ENCODE measurements around the gene RAB11A. TPM values are rescaled to one million over a fixed set of nuclear protein-coding genes. Genes with fewer than 3 reads are reported as not detected.

Gene RAB11A
- total RNA-seq, 1 donor from 2014 or later: 151 TPM

DNA sequence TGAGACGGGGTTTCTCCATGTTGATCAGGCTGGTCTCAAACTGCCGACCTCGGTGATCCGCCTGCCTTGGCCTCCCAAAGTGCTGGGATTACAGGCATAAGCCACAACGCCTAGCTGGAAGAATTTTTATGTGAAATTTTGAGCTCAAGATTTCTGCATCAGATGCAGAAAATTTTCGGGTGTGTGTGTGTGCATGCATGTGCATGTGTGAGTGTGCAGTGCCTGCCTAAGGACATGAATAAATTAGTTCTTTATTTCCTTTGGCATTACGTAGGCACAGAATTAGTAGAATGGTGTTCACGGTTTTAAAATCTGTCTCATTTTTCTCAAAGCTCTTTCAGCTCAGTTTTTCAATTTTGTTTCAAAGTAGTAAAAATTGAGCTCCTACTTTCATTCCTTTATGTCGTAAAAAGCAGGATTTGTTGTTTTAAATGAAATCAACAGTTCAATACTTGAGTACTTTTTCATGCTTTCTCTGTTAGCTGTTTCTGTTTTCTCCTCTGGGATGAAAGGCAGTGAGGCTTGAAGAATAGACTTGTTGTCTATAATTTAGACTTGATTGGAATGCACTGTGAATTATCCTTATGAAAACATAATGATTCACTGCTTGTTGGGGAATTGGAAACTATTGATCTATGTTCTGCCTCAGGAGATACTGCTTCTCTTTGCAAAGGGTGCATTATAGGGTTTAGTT, 23.3 kb upstream of the RAB11A start:
- H3K36me3 ChIP-seq: no peaks in the 10 kb centered on the region
- DNase-seq (ENCODE audit: extremely low spot score in 2 of 2): no peak
- H3K27me3 ChIP-seq: no peaks in the 10 kb centered on the region
- H3K4me3 ChIP-seq: no peak overlapping the region
- no peaks in the 10 kb centered on the region for H3K9me3 ChIP-seq
- no peak overlapping the region for H3K27ac ChIP-seq
- intact Hi-C loops (cut with DNase I): no loop called here
- TF ChIP-seq POLR2AphosphoS5 (IDR thresholded peaks at IDR 0.05; ENCODE audit: insufficient read depth in 1 of 2, low read depth in 1 of 2) (no peak), POLR2A (IDR thresholded peaks at IDR 0.05) (no peak)
- TF ChIP-seq, protein P1, sequence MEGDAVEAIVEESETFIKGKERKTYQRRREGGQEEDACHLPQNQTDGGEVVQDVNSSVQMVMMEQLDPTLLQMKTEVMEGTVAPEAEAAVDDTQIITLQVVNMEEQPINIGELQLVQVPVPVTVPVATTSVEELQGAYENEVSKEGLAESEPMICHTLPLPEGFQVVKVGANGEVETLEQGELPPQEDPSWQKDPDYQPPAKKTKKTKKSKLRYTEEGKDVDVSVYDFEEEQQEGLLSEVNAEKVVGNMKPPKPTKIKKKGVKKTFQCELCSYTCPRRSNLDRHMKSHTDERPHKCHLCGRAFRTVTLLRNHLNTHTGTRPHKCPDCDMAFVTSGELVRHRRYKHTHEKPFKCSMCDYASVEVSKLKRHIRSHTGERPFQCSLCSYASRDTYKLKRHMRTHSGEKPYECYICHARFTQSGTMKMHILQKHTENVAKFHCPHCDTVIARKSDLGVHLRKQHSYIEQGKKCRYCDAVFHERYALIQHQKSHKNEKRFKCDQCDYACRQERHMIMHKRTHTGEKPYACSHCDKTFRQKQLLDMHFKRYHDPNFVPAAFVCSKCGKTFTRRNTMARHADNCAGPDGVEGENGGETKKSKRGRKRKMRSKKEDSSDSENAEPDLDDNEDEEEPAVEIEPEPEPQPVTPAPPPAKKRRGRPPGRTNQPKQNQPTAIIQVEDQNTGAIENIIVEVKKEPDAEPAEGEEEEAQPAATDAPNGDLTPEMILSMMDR (IDR thresholded peaks at IDR 0.05): no peak
- peaks cover 4% of the 10 kb centered on the region for H3K4me1 ChIP-seq

DNA sequence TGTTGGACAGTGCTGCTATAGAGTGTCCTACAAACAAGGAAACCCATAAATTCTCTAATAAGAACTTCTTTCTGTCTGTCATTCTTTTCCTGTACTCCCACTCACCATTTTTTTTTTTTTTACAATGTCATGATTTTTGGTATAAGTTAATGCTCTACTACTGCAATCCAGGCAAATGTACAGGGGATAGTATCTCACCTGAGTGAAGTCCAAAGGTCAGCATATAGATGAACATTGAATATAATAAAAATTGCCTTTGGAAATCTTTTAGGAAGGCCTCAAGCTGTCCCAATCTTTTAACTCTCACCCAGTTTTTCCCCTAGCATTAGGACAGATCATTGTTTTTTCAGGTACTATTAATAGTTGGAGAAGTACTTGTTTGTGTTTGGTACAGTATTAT, 21.3 kb upstream of the RAB11A start:
- no peak for TF ChIP-seq POLR2A (IDR thresholded peaks at IDR 0.05)
- TF ChIP-seq POLR2AphosphoS5 (IDR thresholded peaks at IDR 0.05; ENCODE audit: insufficient read depth in 1 of 2, low read depth in 1 of 2): no peak
- TF ChIP-seq, protein P1 (IDR thresholded peaks at IDR 0.05): no peak
- Histone ChIP-seq H3K4me3 (no peak overlapping the region), H3K9me3 (no peaks in the 10 kb centered on the region), H3K27me3 (no peaks in the 10 kb centered on the region), H3K27ac (no peak overlapping the region), H3K4me1 (no peaks in the 10 kb centered on the region), H3K36me3 (no peaks in the 10 kb centered on the region)
- DNase-seq (ENCODE audit: extremely low spot score in 2 of 2): no peak
- intact Hi-C loops (cut with DNase I): no loop called here

DNA sequence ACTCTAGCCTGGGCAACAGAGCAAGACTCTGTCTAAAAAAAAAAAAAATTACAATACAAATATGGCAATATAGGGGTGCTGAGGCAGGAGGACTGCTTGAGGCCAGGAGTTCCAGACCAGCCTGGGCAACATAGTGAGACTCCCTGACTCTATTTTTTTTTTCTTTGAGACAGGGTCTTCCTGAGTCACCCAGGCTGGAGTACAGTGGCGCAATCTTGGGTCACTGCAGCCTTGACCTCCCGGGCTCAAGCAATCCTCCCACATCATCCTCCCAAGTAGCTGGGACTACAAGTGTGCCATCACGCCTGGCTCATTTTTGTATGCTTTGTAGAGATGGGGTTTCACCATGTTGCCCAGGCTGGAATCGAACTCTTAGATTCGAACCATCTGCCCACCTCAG, 17.3 kb upstream of the RAB11A start:
- no peaks in the 10 kb centered on the region for H3K36me3 ChIP-seq
- no peaks in the 10 kb centered on the region for H3K9me3 ChIP-seq
- DNase-seq (ENCODE audit: extremely low spot score in 2 of 2): no peak
- intact Hi-C loops (cut with DNase I): no loop called here
- no peak for TF ChIP-seq POLR2A (IDR thresholded peaks at IDR 0.05)
- TF ChIP-seq, protein P1 (IDR thresholded peaks at IDR 0.05): no peak
- no peaks in the 10 kb centered on the region for H3K27me3 ChIP-seq
- H3K4me1 ChIP-seq: no peaks in the 10 kb centered on the region
- H3K27ac ChIP-seq: no peak overlapping the region
- no peak overlapping the region for H3K4me3 ChIP-seq

DNA sequence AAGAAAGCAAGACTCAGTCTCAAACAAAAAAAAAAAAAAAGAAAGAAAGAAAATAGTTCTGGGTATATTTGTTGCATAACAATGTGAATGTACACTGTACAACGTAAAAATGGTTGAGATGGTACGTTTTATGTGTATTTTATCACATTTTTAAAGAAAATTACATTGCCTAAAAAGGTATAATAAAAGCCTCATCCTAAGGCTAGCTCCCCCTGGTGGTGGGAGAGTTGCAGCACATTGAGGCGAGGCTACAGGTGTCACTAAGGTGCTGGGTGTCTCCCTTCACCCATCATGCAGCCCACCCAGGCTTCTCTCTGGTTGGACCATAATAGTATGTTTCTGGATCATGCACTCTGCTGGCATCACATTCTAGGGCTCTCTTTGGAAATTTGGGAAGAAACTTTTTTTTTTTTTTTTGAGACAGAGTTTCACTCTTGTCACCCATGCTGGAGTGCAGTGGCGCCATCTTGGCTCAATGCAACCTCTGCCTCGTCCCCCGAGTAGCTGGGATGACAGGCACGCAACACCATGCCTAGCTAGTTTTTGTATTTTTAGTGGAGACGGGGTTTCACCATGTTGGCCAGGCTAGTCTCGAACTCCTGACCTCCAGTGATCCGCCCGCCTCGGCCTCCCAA, 12.4 kb upstream of the RAB11A start:
- Histone ChIP-seq H3K9me3 (no peaks in the 10 kb centered on the region), H3K4me1 (no peaks in the 10 kb centered on the region), H3K27ac (no peak overlapping the region), H3K36me3 (no peaks in the 10 kb centered on the region), H3K27me3 (no peaks in the 10 kb centered on the region), H3K4me3 (no peak overlapping the region)
- DNase-seq (ENCODE audit: extremely low spot score in 2 of 2): no peak
- no peak for TF ChIP-seq POLR2AphosphoS5 (IDR thresholded peaks at IDR 0.05; ENCODE audit: insufficient read depth in 1 of 2, low read depth in 1 of 2)
- TF ChIP-seq, protein P1 (IDR thresholded peaks at IDR 0.05): peak; percentile 48 to 60 (median 54)
- intact Hi-C loops (cut with DNase I): no loop called here

DNA sequence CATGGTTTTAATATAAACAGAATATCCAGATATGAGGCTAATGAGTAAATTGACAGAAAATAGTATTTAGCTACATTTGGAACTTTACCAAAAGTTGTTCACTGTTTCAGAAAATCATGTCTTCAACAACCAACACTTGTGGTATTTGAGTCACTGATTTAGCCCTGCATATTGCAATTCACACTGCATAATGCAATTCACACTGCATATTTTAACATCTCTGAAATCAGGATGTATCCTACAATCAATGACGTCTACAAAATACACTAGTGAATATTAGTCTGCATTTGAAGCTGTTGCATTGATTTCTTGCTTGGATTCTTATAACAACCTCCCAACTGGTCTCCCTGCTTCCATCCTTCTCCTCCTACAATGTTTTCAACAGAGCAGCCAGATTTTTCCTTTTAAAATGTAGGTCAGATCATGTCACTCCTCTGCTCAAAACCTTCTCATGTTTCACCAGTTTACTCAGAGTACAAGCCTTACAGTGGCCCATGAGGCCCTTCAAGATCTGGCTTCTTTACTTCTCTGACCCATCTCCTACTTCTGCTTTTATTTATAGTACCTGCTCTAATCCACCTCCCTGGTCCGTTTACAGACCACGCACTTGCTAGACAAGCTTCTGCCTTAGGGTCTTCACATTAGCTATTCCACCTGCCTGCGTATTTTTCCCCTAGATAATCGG, 11.4 kb upstream of the RAB11A start:
- DNase-seq (ENCODE audit: extremely low spot score in 2 of 2): no peak
- H3K27ac ChIP-seq: no peak overlapping the region
- TF ChIP-seq POLR2A (IDR thresholded peaks at IDR 0.05): no peak
- TF ChIP-seq, protein P1 (IDR thresholded peaks at IDR 0.05): no peak
- TF ChIP-seq POLR2AphosphoS5 (IDR thresholded peaks at IDR 0.05; ENCODE audit: insufficient read depth in 1 of 2, low read depth in 1 of 2): no peak
- no peaks in the 10 kb centered on the region for H3K4me1 ChIP-seq
- H3K9me3 ChIP-seq: no peaks in the 10 kb centered on the region
- intact Hi-C loops (cut with DNase I): no loop called here
- H3K4me3 ChIP-seq: no peak overlapping the region
- no peaks in the 10 kb centered on the region for H3K27me3 ChIP-seq
- H3K36me3 ChIP-seq: no peaks in the 10 kb centered on the region
